ENCODE results near the gene MRPS33.
"Not testable (repeated sequence)": the region's sequence is repeated elsewhere in the genome, so short reads cannot be mapped to it uniquely, and the experiment has no call there.

The MRPS33 gene

DNA sequence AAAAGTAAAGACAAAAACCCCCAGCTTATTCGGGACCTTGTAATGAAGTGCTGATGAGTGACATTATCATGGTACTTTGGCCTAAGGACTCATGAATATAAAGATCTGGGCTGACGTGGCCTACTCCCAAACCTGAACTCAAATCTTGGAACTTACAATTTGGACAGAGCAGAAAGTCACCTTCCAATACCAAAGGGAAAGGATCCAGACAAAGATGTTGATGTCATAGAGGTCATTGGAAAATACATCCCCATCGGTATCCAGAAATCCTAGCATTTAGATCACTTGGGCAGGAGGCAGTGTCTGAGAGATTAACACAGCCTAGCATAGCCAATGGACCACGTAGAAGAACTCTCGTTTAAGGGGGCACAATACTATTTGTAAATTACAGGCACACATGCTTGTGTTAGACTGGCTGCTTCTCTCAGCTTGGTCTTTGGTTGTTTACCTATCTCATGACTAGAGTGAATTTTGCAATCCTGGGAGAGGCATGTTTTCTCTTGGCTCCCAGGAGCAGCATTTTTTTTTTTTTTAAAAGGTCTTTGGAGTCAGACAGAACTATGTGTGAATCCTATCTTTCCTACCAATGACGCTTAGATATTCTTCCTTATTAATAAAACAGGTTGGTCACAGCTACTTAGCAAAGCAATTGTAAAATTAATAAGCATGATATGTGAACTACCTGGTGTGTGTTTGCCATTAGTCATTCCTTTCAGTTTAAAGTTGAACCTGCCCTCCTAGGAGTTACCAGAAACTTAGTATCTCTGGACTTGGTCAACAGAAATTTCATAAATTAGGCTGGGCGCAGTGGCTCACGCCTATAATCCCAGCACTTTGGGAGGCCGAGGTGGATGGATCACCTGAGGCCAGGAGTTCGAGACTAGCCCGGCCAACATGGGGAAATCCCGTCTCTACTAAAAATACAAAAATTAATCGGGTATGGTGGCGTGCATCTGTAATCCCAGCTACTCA is 27.8 kb upstream of the MRPS33 start:
- TF ChIP-seq, protein P1, sequence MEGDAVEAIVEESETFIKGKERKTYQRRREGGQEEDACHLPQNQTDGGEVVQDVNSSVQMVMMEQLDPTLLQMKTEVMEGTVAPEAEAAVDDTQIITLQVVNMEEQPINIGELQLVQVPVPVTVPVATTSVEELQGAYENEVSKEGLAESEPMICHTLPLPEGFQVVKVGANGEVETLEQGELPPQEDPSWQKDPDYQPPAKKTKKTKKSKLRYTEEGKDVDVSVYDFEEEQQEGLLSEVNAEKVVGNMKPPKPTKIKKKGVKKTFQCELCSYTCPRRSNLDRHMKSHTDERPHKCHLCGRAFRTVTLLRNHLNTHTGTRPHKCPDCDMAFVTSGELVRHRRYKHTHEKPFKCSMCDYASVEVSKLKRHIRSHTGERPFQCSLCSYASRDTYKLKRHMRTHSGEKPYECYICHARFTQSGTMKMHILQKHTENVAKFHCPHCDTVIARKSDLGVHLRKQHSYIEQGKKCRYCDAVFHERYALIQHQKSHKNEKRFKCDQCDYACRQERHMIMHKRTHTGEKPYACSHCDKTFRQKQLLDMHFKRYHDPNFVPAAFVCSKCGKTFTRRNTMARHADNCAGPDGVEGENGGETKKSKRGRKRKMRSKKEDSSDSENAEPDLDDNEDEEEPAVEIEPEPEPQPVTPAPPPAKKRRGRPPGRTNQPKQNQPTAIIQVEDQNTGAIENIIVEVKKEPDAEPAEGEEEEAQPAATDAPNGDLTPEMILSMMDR (conservative IDR thresholded peaks at IDR 0.05) = no peak
- no peak overlapping the region for H3K27ac ChIP-seq

DNA sequence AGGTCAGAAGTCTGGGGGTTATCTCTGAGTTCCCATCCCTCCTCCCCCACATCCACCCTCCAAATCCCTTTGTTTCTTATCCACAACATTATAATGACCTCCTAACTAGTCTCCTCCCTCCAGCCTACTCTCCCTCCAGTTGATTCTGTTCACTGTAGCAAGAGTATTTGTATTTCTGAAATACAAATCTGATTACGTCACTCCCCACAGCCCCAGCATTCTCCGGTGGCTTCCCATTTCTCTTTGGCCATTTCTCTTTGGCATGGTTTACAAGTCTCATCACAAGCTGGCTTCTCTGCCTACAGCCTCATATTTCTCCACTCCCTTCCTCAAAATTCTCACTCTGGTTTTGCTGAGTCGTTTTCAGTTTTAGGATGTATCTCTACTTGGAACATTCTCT is 24.6 kb upstream of the MRPS33 start:
- TF ChIP-seq, protein P1 (conservative IDR thresholded peaks at IDR 0.05) = no peak
- H3K27ac ChIP-seq = no peak overlapping the region

DNA sequence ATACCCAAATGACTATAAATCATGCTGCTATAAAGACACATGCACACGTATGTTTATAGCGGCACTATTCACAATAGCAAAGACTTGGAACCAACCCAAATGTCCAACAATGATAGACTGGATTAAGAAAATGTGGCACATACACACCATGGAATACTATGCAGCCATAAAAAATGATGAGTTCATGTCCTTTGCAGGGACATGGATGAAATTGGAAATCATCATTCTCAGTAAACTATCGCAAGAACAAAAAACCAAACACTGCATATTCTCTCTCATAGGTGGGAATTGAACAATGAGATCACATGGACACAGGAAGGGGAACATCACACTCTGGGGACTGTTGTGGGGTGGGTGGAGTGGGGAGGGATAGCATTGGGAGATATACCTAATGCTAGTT is 23.3 kb upstream of the MRPS33 start:
- H3K27ac ChIP-seq = not testable (repeated sequence)

DNA sequence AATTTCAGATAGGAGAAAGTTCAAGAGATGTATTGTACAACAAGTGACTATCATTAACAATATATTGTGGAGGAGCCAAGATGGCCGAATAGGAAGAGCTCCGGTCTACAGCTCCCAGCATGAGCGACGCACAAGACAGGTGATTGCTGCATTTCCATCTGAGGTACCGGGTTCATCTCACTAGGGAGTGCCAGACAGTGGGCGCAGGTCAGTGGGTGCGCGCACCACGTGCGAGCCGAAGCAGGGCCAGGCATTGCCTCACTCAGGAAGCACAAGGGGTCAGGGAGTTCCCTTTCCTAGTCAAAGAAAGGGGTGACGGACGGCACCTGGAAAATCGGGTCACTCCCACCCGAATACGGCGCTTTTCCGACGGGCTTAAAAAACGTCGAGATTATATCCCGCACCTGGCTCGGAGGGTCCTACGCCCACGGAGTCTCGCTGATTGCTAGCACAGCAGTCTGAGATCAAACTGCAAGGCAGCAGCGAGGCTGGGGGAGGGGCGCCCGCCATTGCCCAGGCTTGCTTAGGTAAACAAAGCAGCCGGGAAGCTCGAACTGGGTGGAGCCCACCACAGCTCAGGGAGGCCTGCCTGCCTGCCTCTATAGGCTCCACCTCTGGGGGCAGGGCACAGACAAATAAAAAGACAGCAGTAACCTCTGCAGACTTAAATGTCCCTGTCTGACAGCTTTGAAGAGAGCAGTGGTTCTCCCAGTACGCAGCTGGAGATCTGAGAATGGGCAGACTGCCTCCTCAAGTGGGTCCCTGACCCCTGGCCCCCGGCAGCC is 18.0 kb upstream of the MRPS33 start:
- not testable (repeated sequence) for H3K27ac ChIP-seq

DNA sequence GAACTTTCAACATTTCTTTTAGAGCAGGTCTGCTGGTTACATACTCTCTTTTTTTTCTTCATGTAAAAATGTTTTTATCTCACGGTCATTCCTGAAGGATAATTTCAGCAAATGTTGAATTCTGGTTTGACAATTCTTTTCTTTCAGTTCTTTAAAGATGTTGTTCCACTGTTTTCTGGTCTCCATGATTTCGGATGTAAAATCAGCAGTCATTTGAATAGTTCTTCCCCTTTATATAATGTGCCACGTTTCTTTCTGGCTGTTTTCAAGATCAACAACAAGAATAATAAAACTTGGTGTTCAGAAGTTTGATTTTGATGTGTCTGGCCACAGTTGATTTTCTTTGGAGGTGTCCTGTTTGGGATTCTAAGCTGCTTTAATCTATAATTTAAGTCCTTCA is 14.0 kb upstream of the MRPS33 start:
- no peak overlapping the region for H3K27ac ChIP-seq
- TF ChIP-seq, protein P1 (conservative IDR thresholded peaks at IDR 0.05) = no peak

DNA sequence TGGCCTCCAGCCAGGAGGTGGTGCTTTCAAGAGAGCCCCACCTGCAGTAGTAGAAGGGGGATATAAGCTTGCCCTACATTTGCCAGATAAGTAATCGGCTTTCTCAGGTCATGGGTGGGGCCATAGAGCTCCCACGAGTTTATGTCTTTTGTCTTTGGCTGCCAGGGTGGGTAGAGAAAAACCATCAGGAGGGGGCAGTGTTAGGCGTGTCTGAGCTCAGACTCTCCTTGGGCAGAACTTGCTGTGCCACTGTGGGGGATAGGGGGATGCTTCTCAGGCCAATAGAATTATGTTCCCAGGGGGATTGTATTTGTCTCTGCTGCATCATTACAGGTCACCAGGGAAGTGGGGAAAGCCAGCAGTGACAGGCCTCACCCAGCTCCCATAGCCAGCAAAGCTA is 12.3 kb upstream of the MRPS33 start:
- no peak overlapping the region for H3K27ac ChIP-seq
- TF ChIP-seq, protein P1 (conservative IDR thresholded peaks at IDR 0.05) = no peak

DNA sequence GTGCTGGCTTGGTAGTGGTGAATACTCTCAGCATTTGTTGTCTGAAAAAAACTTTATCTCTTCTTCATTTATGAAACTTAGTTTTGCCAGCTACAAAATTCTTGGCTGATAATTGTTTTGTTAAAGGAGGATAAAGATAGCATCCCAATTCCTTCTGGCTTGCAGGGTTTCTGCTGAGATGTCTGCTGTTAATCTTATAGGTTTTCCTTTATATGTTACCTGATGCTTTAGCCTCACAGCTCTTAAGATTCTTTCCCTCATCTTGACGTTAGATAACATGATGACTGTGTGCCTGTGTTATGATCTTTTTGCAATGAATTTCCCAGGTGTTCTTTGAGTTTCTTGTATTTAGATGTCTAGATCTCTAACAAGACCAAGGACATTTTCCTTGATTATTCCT is 9.9 kb upstream of the MRPS33 start:
- no peak overlapping the region for H3K27ac ChIP-seq
- TF ChIP-seq, protein P1 (conservative IDR thresholded peaks at IDR 0.05) = no peak

DNA sequence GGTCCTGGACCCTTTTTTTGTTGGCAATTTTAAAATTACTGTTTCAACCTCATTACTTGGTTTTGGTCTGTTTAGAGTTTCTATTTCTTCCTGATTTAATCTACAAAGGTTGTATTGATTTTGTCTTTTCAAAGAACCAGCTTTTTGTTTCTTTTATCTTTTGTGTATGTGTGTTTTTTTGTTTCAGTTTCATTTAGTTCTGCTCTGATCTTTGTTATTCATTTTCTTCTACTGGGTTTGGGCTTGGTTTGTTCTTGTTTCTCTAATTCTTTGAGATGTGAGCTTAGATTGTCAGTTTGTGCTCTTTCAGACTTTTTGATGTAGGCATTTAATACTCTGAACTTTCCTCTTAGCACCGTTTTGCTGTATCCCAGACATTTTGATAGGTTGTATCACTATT is 8.5 kb upstream of the MRPS33 start:
- TF ChIP-seq, protein P1 (conservative IDR thresholded peaks at IDR 0.05) = no peak

More for the DNA sequence above, 8.5 kb upstream of the MRPS33 start:
- H3K27ac ChIP-seq = no peak overlapping the region

Data from VCaP (cell line).